Non-pigmented ciliary epithelial cell (primary cell): ENCODE data around the gene CEP72.
"Not testable (repeated sequence)": the region's sequence is repeated elsewhere in the genome, so short reads cannot be mapped to it uniquely, and the experiment has no call there.

Source experiments
- DNase-seq: peaks from one replicate; pipeline ENCODE4 v3.0.0-alpha.2; 2010; ENCODE audit warnings: low read depth

Gene CEP72

DNA sequence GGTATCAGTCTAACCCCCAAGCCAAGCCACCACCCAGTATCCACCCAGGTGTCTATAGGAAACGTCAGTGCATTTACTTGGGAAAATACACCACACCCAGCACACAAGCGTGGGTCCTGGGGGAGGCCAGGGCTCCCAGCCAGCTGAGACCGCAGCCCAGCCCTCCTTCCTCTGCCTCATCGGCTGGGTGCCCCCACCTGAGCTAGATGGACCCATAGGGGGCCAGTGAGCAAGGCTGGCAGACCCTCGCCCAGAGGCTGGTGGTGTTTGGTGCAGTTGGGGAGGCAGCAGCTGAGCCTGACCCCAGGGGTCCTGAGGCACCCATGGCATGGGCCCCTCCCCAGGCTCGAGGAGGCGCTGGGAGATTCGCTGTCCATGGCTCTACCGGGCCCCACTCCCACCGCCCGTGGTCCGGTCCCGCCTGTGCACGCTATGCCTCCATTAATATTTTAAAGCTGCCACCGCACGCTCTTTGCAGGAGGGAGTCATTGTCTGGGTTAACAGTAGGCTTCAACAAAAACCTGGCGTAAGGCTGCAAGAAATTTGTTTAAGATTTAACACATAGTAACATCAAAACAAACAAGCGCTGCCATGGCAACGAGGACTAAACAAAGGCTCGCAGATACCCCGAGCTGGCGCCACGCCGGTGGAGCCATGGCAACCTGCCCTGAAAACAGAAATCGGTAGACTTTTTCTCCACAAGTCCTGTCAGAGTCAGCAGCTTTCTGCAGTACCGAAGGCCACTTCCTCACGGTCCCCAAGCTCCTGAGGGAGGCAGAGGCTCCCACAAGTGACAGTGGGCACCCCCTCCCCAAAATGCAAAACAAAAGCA is 60.4 kb downstream of the CEP72 start:
- peak; percentile 17 for DNase-seq

DNA sequence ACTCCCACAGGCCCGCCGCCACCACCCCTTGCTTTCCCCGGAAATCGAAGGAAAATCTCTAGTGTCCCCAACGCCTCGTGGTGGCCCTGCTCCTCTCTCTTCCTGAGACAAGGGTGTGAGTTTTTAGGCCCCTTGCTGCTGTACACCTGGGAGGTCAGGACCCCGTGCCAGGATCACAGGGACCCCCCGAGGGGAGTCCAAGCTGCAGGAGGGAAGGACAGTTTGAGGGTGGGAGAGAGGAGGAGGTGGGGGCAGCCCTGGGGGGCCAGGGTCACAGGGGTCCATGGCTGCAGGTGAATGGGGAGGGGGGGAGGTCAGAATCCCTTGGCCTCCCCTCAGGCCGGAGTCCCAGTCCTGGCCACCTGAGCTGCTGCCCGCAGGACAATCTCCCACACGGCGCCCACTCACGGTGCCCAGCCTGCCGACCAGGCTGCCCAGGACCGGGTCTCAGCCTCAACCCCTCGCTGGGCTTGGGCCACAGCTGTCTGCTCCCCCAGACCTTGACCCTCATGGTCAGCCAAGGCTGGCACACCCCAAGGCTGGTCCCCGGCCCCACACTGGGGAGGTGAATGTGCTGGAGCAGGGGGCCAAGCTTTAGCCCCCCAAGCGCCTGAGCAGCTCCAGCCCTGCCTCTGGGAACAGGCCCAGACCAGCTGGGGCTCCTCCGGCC is 61.2 kb downstream of the CEP72 start:
- DNase-seq, result no peak

DNA sequence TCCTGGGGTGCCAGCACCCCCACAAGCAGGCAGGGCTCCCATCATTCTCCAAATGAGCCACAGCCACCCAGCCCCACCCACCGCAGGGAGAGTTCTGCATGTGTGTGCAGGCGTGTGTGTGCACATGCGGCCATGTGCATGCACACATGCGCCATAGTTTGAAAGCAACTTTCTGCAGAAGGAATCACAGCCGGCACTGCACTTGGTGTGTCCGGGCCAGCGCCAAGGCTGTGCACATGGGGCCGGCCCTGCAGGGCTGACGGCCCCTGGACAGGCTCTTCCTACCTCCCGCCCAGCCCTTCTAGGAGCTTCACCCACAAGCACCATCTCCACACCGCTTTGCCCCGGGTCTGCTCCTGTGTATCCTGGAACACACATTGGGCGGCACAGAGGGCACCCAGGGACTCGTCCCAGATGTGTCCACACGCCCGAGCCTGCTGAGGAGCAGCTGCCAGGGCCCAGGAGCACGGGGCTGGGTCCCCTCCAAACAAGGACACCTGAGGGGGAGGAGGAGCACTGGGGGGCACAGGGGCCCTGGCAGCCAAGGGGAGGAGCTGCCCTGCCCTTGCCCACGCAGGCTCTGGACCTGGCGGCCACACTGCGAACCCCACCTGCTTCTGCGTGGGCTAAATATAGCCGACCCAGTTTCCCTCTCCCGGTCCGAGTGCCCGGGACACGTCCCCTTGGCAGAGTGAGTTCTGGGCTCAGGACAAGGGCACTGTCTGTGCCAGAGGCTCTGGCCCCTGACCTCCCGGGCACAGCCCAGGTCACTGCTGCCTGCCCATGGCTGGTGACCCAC is 61.9 kb downstream of the CEP72 start:
- DNase-seq, result no peak

DNA sequence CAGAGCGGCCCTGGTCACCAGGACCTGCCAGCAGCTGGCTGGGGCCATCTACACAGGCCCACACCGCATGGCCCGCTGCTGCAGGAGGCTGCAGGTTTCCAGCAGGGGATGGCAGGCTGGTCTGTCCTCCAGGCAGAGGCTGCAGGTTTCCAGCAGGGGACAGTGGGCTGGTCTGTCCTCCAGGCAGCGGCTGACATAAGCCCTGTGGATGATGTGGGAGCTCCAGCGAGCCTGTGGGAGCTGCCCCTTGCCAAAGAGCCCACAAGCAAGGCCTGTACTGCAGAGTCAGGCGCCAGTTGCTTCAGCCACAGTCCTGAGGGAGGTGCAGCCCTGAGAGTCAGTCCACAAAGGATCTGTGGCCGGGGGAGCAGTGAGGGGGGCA is 62.5 kb downstream of the CEP72 start:
- no peak for DNase-seq

DNA sequence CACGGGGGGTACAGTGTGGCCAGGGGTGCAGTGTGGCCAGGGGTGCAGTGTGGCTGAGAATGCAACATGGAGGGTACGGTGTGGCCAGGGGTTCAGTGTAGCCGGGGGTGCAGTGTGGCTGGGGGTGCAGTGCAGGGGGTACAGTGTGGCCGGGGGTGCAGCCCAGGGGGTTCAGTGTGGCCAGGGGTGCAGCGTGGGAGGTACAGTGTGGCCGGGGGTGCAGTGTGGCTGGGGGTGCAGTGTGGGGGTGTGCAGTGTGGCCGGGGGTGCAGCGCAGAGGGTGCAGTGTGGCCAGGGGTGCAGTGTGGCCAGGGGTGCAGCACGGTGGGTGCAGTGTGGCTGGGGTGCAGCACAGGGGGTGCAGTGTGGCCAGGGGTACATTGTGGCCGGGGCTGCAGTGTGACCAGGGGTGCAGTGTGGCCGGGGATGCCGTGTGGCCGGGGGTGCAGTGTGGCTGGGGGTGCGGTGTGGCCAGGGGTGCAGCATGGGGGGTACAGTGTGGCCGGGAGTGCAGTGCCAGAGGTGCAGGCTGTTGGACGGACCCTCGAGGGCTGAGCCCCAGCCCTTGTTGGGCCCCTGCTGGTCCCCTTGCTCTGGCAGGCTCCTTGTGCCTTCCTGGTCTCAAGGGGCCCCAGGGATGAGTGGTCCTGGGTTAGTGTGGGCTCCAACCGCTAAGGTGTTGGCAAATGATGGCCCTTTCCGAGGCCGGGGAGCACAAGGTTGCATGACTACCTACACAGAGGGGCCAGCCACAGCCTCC is 63.2 kb downstream of the CEP72 start:
- no peak for DNase-seq

DNA sequence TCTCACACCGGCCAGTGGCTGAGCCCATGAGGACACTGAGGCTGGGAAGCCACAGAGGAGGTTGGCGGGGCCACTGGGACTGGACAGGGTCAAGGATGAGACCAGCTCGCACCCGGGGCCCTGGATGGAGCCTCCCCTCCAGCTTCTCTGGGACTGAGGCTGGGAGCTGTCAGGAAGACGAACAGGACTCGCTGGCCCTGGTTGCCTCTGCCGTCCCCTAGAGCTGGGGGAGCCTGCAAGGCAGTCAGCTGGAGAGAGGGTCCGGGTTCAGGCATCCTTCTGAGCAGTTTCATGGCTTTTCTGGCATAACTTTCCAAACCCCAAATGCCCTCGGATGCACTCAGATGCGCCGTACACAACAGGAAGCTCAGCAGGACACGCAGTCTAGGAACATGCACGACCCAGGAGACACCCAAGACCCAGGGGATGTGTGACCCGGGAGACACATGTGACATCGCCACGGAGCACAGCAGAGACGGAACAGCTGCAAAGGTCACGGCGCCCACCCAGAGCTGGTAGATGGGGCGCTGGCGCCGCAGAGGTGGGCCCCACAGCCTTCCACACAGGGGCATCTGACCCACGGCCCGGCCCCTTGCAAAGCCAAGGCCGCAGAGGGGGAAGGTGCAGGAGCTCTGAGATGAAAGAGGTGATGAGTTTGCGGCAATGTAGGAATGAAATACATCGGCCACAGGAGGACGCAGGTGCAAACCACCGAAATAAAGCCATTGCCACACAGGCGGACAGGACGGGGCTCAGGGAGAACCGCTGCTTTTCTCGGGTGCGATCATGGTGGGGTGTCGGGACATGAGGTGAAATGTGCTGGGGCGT is 63.9 kb downstream of the CEP72 start:
- no peak for DNase-seq

DNA sequence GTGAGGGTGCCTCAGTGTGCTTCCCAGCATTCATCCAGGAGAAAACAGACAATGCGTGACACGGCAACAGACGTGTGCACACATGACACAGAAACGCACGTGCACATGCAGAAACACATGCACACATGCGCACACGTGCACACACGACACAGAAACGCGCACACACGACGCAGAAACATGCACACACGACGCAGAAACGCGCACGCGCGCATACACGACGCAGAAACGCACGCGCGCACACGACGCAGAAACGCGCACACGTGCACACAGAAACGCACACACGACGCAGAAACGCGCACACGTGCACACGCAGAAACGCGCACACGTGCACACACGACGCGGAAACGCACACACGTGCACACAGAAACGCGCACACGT is 64.5 kb downstream of the CEP72 start:
- DNase-seq, result no peak

DNA sequence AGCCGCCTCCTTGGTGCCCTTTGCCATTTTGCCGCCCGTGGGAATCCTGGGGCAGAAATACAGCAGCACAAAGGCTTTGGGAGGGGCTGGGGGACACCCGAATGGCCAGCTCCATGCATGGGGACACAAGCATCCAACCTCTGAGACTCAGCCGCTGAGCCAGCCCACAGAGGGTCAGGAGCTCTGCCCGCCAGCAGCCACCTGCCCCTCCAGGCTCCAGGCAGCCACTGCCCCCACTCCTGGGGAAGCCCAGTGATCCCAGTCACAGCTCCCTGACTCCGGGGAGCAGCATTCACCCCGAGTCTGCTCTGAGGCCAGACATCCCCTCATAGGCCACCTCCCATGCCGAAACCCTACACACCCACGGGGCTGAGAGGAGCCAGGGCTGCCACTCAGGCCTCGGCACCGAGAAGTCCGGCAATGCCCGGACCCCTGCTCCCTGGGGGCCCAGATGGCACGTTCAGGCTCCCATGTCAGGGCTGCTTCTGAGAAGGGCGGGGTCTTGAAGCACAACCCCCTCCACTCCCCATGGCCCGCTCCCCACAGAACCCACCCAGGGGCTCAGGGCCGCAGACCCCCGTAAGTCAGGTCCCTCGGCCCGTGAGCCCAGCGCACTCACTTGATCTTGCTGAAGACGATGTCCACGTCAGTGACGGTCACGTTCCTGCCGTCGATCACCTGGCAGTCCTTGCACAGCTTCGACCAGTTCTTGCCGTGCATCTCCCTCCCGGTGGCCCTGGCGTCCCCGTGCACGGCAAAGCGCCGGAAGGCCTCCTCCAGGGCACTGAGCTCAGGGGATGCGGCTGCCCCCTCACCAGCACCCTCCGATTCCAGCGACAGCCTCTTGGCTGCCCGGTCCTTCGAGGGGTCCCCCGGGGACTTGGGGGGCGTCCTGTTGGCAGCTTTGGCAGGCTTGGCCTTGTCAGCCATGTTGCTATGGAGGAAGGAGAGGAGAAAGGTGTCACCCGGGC is 65.3 kb downstream of the CEP72 start:
- no peak for DNase-seq

DNA sequence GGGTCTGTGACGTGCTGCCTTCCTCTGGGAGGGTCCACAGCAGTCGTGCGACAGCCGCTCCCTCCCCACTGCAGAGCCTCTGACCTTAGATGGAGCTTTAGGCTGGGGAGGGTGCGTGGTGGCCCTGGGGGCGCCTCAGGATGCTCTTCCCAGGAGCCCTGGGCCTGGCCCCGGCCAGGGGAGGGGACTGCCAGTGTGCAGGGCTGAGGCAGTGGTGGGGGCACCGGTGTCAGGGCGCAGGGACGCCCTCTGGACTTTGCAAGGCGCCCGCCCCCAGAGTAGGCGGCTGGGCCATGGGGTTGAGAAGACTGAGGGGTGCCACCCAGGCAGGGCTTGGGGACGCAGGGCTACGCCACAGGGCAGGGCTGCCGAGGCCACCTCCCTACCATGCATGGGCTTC is 66.4 kb downstream of the CEP72 start:
- DNase-seq, result not testable (repeated sequence)

DNA sequence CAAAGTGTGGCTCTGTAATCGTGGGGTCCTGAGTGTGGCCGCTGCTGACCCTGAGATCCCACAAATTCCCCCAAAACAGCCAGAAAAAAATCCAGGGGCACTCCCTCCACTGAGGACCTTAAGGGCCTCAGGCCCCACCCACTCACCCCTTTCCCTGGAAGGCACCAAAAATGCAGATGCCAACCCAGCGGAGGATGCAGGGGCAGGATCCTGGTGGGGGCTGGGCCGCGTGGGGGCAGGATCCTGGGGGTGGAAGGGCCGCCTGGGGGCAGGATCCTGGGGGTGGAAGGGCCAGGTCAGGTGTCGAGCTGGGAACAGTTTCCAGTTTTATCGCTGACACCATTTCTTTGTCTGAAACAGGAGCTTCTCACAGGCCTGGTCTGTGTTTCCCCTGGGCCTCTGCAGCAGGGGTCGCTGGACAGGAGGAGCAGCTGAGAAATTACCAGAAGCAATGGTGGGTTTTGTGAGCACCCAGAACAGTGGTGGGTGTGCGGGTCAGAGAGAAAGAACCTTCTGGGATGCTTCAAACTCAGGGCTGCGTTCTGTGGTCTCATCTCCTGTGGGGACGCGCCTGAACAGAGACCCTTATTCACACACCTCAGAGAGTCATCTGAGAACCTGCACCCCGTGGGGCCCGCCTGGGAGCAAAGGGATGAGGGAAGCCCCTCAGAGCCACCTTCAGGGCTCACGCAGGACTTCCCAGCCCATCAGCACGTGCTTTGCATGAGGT is 67.2 kb downstream of the CEP72 start:
- not testable (repeated sequence) for DNase-seq

DNA sequence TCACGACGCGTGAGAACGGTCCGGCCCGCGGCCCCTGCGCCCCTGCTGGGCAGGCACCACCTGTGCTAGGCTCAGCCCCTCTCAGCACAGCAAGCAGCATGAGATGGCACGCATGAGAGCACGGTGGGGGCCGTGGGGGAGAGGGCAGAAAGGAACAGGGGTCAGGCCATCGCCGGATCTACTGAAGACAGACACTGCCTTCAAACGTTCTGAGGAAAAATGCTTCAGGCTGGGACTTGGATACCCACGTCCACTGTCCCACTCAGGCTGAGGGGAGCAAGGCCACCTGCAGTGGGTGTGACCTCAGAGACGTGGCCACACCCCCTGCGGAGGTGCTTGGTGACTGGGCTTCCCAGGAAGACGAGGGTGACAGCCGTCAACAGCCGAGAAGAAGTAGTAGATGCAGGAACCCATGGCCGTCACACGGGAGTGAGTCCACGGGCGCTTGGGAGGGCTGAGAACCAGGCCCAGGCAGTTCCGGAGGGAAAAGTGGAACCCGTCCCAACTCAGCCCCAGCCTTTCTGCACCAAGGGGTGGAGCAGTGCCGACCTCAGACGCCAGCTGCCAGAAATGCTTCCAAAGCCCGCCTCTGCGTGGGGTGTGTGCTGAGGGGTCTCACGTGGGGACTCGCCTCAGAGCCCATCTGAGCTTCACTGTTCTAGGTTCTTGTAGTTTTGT is 68.1 kb downstream of the CEP72 start:
- DNase-seq, result not testable (repeated sequence)

DNA sequence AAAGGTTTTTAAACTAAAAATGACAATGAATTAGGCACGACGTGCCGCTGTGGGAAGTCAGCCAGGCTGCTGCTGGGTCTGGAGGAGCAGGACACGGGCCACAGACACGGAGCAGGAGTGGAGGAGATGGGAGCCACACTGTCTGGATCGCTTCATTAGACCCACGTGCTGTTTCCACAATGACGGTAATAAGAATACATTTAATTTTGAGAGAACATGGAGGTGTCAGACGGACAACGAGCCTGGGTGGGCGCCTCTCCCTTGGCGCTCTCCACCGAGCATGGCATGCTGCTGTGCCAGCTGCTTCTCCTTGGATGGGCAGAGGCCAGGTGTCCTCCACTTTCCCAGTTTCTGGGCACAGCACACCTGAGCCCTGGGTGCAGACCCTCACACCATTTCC is 68.7 kb downstream of the CEP72 start:
- DNase-seq, result not testable (repeated sequence)

DNA sequence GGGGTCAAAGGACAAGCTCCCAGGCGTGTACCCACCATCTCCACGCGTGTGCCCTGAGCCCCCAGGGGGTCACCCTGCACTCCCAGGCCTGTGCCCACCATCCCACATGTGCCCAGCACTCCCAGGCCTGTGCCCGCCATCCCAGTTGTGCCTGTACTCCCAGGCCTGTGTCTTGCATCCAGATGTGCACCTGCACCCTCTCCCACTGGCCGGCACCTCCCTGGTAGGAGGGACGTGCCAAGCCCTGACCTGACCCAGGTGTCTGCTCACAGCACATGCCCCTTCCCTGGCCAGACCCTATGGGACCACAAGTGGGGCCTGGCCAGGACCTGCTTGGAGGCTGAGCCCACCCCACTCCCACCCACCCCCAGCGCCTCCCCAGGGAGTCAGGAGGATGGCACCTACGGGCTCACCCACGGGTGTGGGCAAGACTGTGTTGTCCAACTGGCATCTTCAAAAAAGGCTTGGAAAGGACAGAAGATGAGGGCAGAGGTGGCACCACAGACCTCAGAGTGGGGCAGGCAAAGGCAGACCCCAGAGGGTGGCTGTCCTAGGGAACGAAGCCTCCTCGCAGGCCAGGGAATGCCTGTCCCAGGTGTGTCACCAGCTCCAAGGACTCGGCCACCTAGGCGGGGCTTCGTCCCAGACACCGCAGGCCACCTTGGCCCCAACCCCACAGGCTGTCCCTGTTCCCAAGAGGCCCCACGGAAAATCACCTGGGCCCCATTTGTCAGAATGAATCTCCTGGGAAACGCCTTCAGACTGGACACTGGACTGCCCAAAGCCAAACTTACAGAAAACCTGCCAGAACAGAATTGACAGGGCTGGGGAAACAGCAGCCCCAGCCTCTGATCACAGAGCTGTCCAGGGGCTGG is 69.4 kb downstream of the CEP72 start:
- DNase-seq, result not testable (repeated sequence)

DNA sequence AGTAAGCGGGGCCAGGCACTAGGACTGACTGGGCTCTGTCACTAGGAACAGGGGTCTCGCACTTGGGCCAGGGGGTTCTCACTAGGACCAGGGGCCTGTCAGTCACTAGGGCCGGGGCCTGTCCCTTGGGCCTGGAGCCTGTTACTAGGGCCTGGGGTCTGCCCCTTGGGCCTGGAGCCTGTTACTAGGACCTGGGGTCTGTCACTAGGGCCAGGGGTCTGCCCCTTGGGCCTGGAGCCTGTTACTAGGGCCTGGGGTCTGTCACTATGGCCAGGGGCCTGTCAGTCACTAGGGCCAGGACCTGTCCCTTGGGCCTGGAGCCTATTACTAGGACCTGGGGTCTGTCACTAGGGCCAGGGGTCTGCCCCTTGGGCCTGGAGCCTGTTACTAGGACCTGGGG is 70.1 kb downstream of the CEP72 start:
- not testable (repeated sequence) for DNase-seq

DNA sequence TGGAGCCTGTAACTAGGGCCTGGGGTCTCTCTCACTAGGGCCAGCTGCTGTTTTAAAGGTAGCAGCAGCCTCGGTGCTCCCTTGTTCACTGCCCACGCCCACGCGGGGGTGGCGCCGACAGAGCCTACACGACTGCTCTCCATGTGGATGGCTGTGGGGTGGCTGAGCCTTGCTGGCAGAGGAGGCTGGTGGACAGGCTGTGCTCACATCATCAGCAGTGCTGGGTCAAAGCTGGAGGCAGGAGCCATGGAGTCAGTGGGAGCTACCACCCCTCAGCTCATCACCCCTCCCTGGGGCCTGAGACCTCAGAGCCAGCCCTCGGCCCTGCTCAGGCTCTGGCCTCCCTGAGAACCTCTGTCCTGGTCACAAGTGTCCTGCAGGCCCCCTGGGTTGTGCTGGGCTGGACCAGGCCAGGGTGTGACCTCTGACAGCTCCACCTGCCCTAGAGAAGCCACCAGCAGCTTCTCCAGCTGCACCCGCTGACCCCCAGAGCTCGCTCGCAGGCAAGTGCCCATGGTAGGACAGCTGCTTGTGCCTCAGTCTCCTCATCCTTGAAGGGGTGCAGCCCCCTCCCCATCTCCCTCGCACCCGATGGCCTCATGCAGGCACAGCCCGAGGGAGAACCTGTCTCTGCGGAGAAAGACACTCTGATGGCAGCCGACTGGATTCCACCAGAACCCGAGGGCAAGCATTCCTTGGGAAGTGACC is 70.7 kb downstream of the CEP72 start:
- not testable (repeated sequence) for DNase-seq

DNA sequence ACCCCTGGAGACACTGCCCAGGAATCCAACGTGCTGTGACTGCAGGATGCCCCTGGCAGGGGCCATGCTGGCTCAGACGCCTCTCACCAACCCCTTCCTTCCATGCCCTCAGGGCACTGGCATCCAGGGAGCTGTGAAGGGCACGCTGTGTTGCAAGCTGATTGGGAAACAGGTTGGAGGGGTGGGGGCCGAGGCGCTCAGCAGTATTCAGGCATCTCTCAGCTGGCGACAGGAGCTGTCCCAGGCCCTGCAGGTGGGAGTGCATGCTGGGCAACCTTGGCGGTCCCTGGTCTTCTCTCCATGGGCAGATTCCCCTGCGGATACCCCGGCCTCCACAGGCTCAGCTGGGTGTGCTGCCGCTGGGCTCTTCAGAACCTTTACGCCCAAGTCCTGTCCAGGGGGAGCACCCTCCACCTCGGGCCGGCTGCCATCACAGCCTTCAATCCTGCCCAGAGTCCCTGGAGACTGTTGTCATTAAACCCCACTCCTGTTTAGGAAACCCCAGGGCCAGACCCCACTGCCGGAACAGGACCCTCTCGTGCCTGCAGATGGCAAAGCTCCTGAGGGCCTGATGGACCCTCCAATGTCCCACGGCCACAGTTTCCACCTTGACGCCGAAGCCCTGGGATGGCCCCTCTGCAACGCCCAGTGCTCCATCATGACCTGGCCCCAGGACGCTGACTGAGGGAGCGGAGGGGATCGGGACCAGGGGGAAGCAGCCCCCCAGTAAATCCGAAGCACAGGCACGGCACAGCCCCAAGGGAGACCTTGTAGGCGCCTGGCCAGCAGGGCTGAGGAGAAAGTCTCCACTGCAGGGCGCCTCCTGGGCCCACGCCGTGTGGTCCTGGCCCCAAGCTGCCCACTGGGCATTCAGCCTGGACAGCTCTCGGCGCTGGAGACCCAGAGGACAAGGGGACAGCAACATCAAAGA is 71.7 kb downstream of the CEP72 start:
- no peak for DNase-seq
